Ovary (tissue), 9 donors: ENCODE data around the gene ANKRD65. TPM values are rescaled to one million over a fixed set of nuclear protein-coding genes. Genes with fewer than 3 reads are reported as not detected.

Experiments used
- DNase-seq, 5 donors: peaks; one replicate each; pipeline ENCODE4 v3.0.0-alpha.2; 2019 to 2020
- H3K27ac ChIP-seq, 2 donors: fragments of 200-600 bp; one replicate each; pipeline versions ENCODE4 v1.5.1 to v1.8.0; 2019 to 2022
- H3K27me3 ChIP-seq: fragments of 200-600 bp; one replicate; pipeline ENCODE4 v1.8.0; 2022
- H3K36me3 ChIP-seq: fragments of 200-600 bp; sonication (generic); one replicate; pipeline ENCODE4 v1.5.1; 2019
- H3K4me1 ChIP-seq: one replicate; pipeline ENCODE4 v1.8.1; 2013; ENCODE audit warnings: mild to moderate bottlenecking, moderate library complexity; ENCODE audit not compliant: insufficient read depth
- H3K4me3 ChIP-seq: fragments of 200-600 bp; sonication (generic); one replicate; pipeline ENCODE4 v1.5.1; 2017
- H3K9me3 ChIP-seq, 2 donors: fragments of 200-600 bp in 1 of 2; sonication (generic) in 1 of 2; one replicate each; pipeline versions ENCODE4 v1.5.1 to v1.8.1; 2013 to 2019; ENCODE audit warnings: mild to moderate bottlenecking in 1 of 2, moderate library complexity in 1 of 2
- EP300 ChIP-seq: sonication (generic); formaldehyde crosslinking; IDR thresholded peaks from one replicate; pipeline ENCODE4 v1.6.1; 2017; ENCODE audit warnings: antibody characterized with exemption
- POLR2A ChIP-seq: fragments of 450-650 bp; IDR thresholded peaks from one replicate; pipeline ENCODE4 v1.6.1; 2017; ENCODE audit warnings: antibody characterized with exemption, mild to moderate bottlenecking, moderate library complexity
- WGBS, 3 donors: extraction: QIAGEN DNeasy Blood & Tissue Kit in 1 of 3; methylation state at CpG; one replicate each; pipeline versions ENCODE4 v1.1.5 to v1.1.7; 2013 to 2017; 5-methylcytosine and 5-hydroxymethylcytosine counted together
- intact Hi-C, 4 donors: fragments of 100-400 bp; cut with DNase I; formaldehyde crosslinking; loops; one replicate each; pipeline versions ENCODE4 v1.11.0 to v1.15.1; 2022 to 2023
- polyA plus RNA-seq, 2 donors: library from polyadenylated mRNA; stranded (reverse); fragments of 200-250 nt in 1 of 2; fragments of 350-450 nt in 1 of 2; fragmentation: Illumina TruSeq in 1 of 2; extraction: RNeasy Lipid Tissue Mini Kit (QIAGEN cat#74804) in 1 of 2; gene quantifications; one replicate each; pipeline ENCODE4 v1.2.3, GENCODE V29; 2013 to 2014
- total RNA-seq, 7 donors: library from RNA; depleted of rRNA in 2 of 7; stranded (reverse); fragments of >200 nt in 2 of 7; fragmentation: NEBNext Ultra II Directional in 3 of 7; extraction: Animal tissue kit (Norgen Biotek cat#: 25700) in 3 of 7; gene quantifications; one replicate each; pipeline versions ENCODE4 v1.1.0 to v1.2.4, GENCODE V29; 2016 to 2023
- TF ChIP-seq, protein P1 (sequence below), 3 donors: fragments of 450-650 bp in 2 of 3; fragments of 200-600 bp in 1 of 3; IDR thresholded peaks; one replicate each; pipeline versions ENCODE4 v1.5.1 to v1.8.0; 2016 to 2022; ENCODE audit warnings: antibody characterized with exemption in 3 of 3, mild to moderate bottlenecking in 1 of 3
- donor health status: DM: no; HTN: no; CAD: no; lungs with moderate emphysema.
- donor health status: DM: no; HTN: no; CAD: no.
- donor health status: Bipolar disorder and iron deficiency.
- donor health status: DM: yes; HTN: yes; CAD: no.
- donor health status: DM: no; HTN: no; CAD: no.
- donor health status: DM: yes; HTN: yes; CAD: no.

ANKRD65 gene
- total and polyA plus RNA-seq, 9 donors, result 4.5 to 48.8 (median 13.3) TPM

GRCh38 chr1:1437904-1438376 is 16.9 kb upstream of the ANKRD65 start:
- H3K36me3 ChIP-seq, result no peaks in the 10 kb centered on the region
- TF ChIP-seq POLR2A (no peak), EP300 (no peak)
- TF ChIP-seq, protein P1, sequence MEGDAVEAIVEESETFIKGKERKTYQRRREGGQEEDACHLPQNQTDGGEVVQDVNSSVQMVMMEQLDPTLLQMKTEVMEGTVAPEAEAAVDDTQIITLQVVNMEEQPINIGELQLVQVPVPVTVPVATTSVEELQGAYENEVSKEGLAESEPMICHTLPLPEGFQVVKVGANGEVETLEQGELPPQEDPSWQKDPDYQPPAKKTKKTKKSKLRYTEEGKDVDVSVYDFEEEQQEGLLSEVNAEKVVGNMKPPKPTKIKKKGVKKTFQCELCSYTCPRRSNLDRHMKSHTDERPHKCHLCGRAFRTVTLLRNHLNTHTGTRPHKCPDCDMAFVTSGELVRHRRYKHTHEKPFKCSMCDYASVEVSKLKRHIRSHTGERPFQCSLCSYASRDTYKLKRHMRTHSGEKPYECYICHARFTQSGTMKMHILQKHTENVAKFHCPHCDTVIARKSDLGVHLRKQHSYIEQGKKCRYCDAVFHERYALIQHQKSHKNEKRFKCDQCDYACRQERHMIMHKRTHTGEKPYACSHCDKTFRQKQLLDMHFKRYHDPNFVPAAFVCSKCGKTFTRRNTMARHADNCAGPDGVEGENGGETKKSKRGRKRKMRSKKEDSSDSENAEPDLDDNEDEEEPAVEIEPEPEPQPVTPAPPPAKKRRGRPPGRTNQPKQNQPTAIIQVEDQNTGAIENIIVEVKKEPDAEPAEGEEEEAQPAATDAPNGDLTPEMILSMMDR (IDR thresholded peaks at IDR 0.05), result no peak
- H3K4me3 ChIP-seq, result no peak overlapping the region
- no peaks in the 10 kb centered on the region for H3K9me3 ChIP-seq
- H3K27me3 ChIP-seq, result no peaks in the 10 kb centered on the region
- H3K4me1 ChIP-seq, result peaks cover 34% of the 10 kb centered on the region
- no peak overlapping the region for H3K27ac ChIP-seq
- DNase-seq, result no peak
- intact Hi-C loops, result no loop called here
- 77 to 93% (median 87%) methylated on average over 6 to 11 of the region's 11 CpGs for WGBS, 3 donors

- no peak for TF ChIP-seq POLR2A
- TF ChIP-seq EP300, result no peak
- TF ChIP-seq, protein P1 (IDR thresholded peaks at IDR 0.05), result no peak
- Histone ChIP-seq H3K27me3 (no peaks in the 10 kb centered on the region), H3K4me1 (peaks cover 39% of the 10 kb centered on the region), H3K36me3 (no peaks in the 10 kb centered on the region), H3K27ac (no peak overlapping the region), H3K4me3 (no peak overlapping the region), H3K9me3 (no peaks in the 10 kb centered on the region)
- 81 to 85% (median 81%) methylated on average over 23 to 31 of the region's 31 CpGs for WGBS, 3 donors
- intact Hi-C loops, result no loop called here
- peak in 1 of 5 donors; percentile 43 for DNase-seq
Observed at GRCh38 chr1:1437033-1437903, 16.2 kb upstream of the ANKRD65 start.

DNA sequence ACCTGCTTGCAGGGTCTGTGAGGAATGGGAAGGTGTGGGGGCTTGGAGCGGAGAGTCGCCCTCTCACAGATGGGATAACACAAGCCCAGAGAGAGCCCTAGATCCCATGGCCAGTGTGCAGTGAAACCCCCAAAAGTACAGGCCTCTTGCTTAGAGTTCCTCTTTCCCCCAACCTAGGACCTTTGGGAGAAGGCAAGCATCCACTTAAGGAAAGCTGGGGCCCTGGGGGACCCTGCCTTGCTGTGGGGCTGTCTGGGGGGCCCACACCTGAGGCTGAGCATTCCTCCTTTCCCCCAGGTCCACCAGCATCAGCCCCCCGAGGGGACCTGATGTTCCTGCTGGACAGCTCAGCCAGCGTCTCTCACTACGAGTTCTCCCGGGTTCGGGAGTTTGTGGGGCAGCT is 15.6 kb upstream of the ANKRD65 start:
- DNase-seq, result no peak
- H3K27ac ChIP-seq, result no peak overlapping the region
- H3K9me3 ChIP-seq, result no peaks in the 10 kb centered on the region
- TF ChIP-seq, protein P1 (IDR thresholded peaks at IDR 0.05), result no peak
- TF ChIP-seq POLR2A (no peak), EP300 (no peak)
- intact Hi-C loops, result no loop called here
- H3K4me1 ChIP-seq, result peaks cover 44% of the 10 kb centered on the region
- H3K4me3 ChIP-seq, result peak overlapping the region; percentile 49
- H3K27me3 ChIP-seq, result no peaks in the 10 kb centered on the region
- WGBS, 3 donors, result 81 to 89% (median 83%) methylated on average over 6 to 7 of the region's 7 CpGs
- no peaks in the 10 kb centered on the region for H3K36me3 ChIP-seq

DNA sequence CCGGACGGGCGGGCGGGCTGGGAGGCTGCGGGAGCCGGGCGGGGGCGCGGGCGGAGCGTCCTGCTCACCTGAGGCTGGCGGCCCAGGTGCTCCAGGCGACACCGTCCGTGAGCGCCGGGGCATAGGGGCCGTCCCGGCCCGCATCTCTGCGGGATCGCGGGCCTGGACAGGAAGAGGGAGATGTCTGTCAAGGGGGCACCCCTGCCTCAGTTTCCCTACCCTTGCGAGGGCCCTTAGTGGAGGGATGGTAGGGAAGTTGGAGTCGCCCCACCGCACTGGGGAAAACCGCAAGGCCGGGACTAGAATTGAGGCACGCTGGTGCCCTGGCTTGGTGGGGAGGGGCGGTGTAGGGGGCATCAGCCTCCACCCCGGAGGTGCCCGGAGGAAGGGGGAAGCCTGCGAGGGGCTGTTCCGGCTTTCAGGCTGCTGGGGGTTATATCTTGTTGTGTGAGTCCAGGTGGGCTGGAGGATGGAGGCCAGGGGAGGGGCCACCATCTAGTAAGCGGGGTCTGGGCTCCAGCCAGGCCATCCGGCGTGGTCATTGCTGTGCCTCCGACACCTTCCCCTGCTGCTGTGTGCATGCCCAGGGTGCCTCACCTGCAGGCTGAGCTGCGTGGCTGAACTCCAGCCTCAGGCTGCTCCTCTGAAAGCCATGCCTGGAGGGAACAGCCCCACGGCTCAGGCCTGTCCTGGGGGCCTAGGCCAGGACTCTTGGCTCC is 15.0 kb upstream of the ANKRD65 start:
- Histone ChIP-seq H3K36me3 (no peaks in the 10 kb centered on the region), H3K4me1 (peaks cover 42% of the 10 kb centered on the region), H3K4me3 (peak overlapping the region; percentile 49), H3K27me3 (no peaks in the 10 kb centered on the region), H3K9me3 (no peaks in the 10 kb centered on the region), H3K27ac (peak overlapping the region in 1 of 2 donors; percentile 96)
- WGBS, 3 donors, result 10 to 22% (median 15%) methylated on average over 29 to 40 of the region's 40 CpGs
- peak in 3 of 5 donors; percentile 20 to 50 (median 42) for DNase-seq
- TF ChIP-seq POLR2A (no peak), EP300 (no peak)
- intact Hi-C loops, result no loop called here
